Kidney (tissue), 14 donors: Measurements from ENCODE around the gene OR4C6. TPM values are rescaled to one million over a fixed set of nuclear protein-coding genes. Genes with fewer than 3 reads are reported as not detected.

Experiments used
- DNase-seq, 5 donors: peaks; one replicate each; pipeline ENCODE4 v3.0.0-alpha.2; 2013 to 2020
- FAIRE-seq: peaks from 2 replicates; lab custom pipeline; 2012; peaks lifted over from hg19 to GRCh38; lab: Jason Lieb, UNC
- H3K27ac ChIP-seq, 2 donors: one replicate each; pipeline ENCODE4 v1.7.0; 2013; ENCODE audit warnings: low read depth in 2 of 2, low read length in 2 of 2, inconsistent platforms in 1 of 2
- H3K27me3 ChIP-seq: one replicate; pipeline ENCODE4 v1.7.1; 2013; ENCODE audit warnings: low read length, inconsistent platforms; ENCODE audit not compliant: control insufficient read depth, insufficient read depth
- H3K36me3 ChIP-seq, 3 donors: one replicate each; pipeline versions ENCODE4 v1.7.0 to v1.7.1; 2013; ENCODE audit warnings: low read length in 3 of 3, control low read depth in 1 of 3, inconsistent platforms in 1 of 3; ENCODE audit not compliant: insufficient read depth in 3 of 3, control insufficient read depth in 2 of 3
- H3K4me1 ChIP-seq, 3 donors: one replicate each; pipeline versions ENCODE4 v1.7.0 to v1.7.1; 2013; ENCODE audit warnings: low read length in 3 of 3, inconsistent platforms in 1 of 3, low read depth in 1 of 3; ENCODE audit not compliant: control insufficient read depth in 2 of 3, insufficient read depth in 2 of 3
- H3K4me3 ChIP-seq, 3 donors: one replicate each; pipeline versions ENCODE4 v1.7.0 to v1.8.1; 2013; ENCODE audit warnings: low read length in 3 of 3, control low read depth in 1 of 3, inconsistent platforms in 1 of 3
- H3K9ac ChIP-seq, 3 donors: one replicate each; pipeline versions ENCODE4 v1.7.0 to v1.7.1; 2013; ENCODE audit warnings: low read length in 3 of 3, control low read depth in 1 of 3, inconsistent platforms in 1 of 3
- H3K9me3 ChIP-seq, 3 donors: one replicate each; pipeline versions ENCODE4 v1.7.0 to v1.7.1; 2013; ENCODE audit warnings: low read length in 3 of 3, control low read depth in 1 of 3, inconsistent platforms in 1 of 3; ENCODE audit not compliant: control insufficient read depth in 2 of 3, insufficient read depth in 1 of 3
- CTCF ChIP-seq: IDR thresholded peaks from 3 replicates; pipeline ENCODE4 v1.5.1; 2012; ENCODE audit warnings: mild to moderate bottlenecking, moderate library complexity, borderline replicate concordance; ENCODE audit not compliant: insufficient read depth; ENCODE audit errors: extremely low read depth
- intact Hi-C: fragments of 100-400 bp; cut with DNase I; formaldehyde crosslinking; loops from one replicate; pipeline ENCODE4 v1.11.1; 2022
- polyA plus RNA-seq: library from polyadenylated mRNA; stranded (reverse); fragments of 350-450 nt; fragmentation: Illumina TruSeq; extraction: RNeasy Lipid Tissue Mini Kit (QIAGEN cat#74804); gene quantifications from one replicate; pipeline ENCODE4 v1.2.3, GENCODE V29; 2014; ENCODE audit warnings: low read depth, low replicate concordance; ENCODE audit not compliant: insufficient read depth
- total RNA-seq: library from RNA; stranded (reverse); fragmentation: NEBNext Ultra II Directional; extraction: Animal tissue kit (Norgen Biotek cat#: 25700); gene quantifications from one replicate; pipeline ENCODE4 v1.2.1, GENCODE V29; 2021
- donor health status: control.
- donor health status: control.
- donor health status: control.
- donor health status: control.
- donor health status: control.
- donor health status: DM: yes; HTN: yes; CAD: no.
- donor health status: Normal renal cell carcinoma (clear cell type).

The OR4C6 gene
- total and polyA plus RNA-seq, 2 donors from 2014 or later = not detected

- H3K27me3 ChIP-seq = no peaks in the 10 kb centered on the region
- DNase-seq (no peak), FAIRE-seq (no peak)
- TF ChIP-seq CTCF = no peak
- no peak overlapping the region for H3K9ac ChIP-seq
- no peak overlapping the region for H3K27ac ChIP-seq
- no peaks in the 10 kb centered on the region for H3K4me1 ChIP-seq
- H3K9me3 ChIP-seq = peaks cover 0 to 7% (median 0%) of the 10 kb centered on the region in 3 donors
- intact Hi-C loops = no loop called here
- H3K36me3 ChIP-seq = no peaks in the 10 kb centered on the region
- no peak overlapping the region for H3K4me3 ChIP-seq
These were observed 53.2 kb downstream of the OR4C6 start for GRCh38 chr11:55714982-55715888.

Other genes with a start within 250 kb of the OR4C6 start
- not detected for gene OR4C15, start 107.7 kb upstream of the OR4C6 start, total RNA-seq
- gene OR4C15, start 107.7 kb upstream of the OR4C6 start, polyA plus RNA-seq = not detected
- not detected for gene OR4C16, start 90.1 kb upstream of the OR4C6 start, total RNA-seq
- gene OR4C16, start 90.1 kb upstream of the OR4C6 start, polyA plus RNA-seq = not detected
- not detected for gene OR4C11, start 54.6 kb upstream of the OR4C6 start, total RNA-seq
- gene OR4C11, start 54.6 kb upstream of the OR4C6 start, polyA plus RNA-seq = not detected
- not detected for gene OR4P4, start 27.1 kb upstream of the OR4C6 start, total RNA-seq
- not detected for gene OR4P4, start 27.1 kb upstream of the OR4C6 start, polyA plus RNA-seq
- gene OR4S2, start 13.9 kb upstream of the OR4C6 start, total RNA-seq = not detected
- not detected for gene OR4S2, start 13.9 kb upstream of the OR4C6 start, polyA plus RNA-seq
- not detected for gene OR5D13, start 111.2 kb downstream of the OR4C6 start, total RNA-seq
- gene OR5D13, start 111.2 kb downstream of the OR4C6 start, polyA plus RNA-seq = not detected
- not detected for gene OR5D14, start 133.4 kb downstream of the OR4C6 start, total RNA-seq
- not detected for gene OR5D14, start 133.4 kb downstream of the OR4C6 start, polyA plus RNA-seq
- not detected for gene OR5L1, start 149.2 kb downstream of the OR4C6 start, total RNA-seq
- gene OR5L1, start 149.2 kb downstream of the OR4C6 start, polyA plus RNA-seq = not detected
- gene OR5D18, start 157.4 kb downstream of the OR4C6 start, total RNA-seq = not detected
- gene OR5D18, start 157.4 kb downstream of the OR4C6 start, polyA plus RNA-seq = not detected
- not detected for gene OR5L2, start 165.0 kb downstream of the OR4C6 start, total RNA-seq
- gene OR5L2, start 165.0 kb downstream of the OR4C6 start, polyA plus RNA-seq = not detected
- not detected for gene OR5D16, start 176.6 kb downstream of the OR4C6 start, total RNA-seq
- gene OR5D16, start 176.6 kb downstream of the OR4C6 start, polyA plus RNA-seq = not detected
- not detected for gene TRIM51, start 221.1 kb downstream of the OR4C6 start, total RNA-seq
- not detected for gene TRIM51, start 221.1 kb downstream of the OR4C6 start, polyA plus RNA-seq